GM19193 (cell line): ENCODE measurements around the gene IFT57.
A peak's percentile ranks its signal among the peaks of the same experiment; 100 is the strongest.

Experiments used
- POLR2A ChIP-seq: IDR thresholded peaks from 4 replicates; pipeline ENCODE4 v1.6.1; 2011; ENCODE audit not compliant: insufficient read depth, insufficient read length; ENCODE audit errors: extremely low read depth

The IFT57 gene

DNA sequence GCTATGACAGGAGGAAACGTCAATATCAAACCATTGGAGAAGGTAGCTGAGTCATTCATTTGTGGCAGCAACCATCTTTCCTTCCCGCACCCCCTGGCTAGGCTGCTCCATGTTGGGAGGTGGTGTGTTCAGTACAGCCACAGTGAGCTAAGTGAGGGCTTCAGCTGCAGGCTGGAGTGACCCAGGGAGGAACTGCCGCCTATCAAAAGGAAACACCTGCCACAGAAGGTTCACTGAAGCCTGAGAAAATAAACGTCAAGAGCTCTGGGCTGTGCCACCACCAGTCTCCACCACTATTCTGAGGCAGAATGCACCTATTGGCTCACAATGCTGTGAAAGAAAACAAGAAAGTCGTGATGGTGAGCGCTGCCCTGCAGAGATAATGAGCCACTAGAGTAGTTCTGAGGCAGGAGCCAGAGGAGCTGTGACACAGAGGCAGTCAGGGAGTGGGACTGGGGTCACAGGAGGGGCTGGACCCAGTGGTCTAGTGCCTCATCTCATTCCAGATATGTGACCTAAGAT lies 96.6 kb downstream of the IFT57 start:
- peak; percentile 72 for TF ChIP-seq POLR2A

DNA sequence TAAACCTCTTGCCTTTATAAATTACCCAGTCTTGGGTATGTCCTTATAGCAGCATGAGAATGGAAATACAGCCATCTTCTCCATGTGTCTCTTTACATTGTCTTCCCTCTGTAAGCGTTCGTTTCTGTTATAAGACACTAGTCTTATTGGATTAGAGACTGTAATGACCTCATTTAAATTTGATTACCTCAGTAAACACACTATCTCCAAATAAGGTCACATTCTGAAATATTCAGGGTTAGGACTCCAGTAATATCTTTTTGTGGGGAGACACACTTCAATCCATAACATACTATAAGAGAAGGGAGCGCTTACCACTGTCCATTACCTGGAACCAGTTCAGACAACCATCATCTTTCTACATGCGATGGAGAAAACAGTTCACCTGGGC lies 97.1 kb downstream of the IFT57 start:
- TF ChIP-seq POLR2A: no peak

DNA sequence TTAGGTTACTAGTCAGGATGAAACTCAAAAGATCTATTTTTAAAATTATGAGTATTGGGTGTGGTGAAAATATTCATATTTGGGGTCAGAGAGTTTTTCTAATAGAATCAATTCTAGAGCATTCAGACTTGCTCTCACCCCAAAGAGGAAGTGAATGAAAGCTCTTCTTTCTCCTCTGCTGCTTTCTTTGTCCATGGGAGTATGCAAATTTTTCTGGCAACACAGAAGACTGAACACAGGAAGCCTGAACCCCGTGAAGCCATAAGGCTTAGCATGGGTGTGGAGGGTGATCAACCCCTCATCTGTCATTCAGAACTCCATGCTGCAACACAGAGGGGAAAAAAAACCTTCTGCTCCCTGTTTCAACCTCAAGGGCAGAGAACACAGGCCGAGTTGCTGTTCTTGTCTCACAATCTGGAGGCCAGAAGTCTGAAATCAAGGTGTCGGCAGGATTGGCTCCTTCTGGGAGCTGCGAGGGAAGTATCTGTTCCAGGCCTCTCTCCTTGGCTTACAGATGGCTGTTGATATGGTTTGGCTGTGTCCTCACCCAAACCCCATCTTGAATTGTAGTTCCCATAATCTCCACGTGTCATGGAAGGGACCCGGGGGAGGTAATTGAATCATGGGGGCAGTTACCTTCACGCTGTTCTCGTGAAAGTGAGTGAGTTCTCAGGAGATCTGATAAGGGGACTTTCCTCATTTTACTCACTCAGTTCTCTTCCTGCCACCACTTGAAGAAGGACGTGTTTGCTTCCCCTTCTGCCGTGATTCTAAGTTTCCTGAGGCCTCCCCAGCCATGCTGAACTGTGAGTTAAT lies 97.7 kb downstream of the IFT57 start:
- peak; percentile 31 for TF ChIP-seq POLR2A

DNA sequence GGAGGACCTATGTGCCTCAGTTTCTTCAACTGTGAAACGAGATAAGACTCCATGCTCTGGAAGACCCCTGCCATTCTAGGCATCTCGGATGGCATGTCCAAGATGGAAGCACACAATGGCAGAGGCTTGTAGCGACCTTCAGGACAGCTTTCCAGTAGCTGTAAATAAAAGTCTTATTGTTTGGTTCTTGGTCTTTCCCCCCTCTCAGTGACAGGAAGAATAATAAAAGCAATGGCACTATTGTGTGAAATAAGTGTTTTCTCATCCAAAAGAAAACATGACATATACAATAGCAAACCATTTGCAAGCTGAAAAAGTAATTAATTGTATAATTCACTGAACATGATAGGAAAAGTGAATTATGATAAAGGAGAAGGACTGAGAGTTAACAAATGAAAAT lies 98.9 kb downstream of the IFT57 start:
- TF ChIP-seq POLR2A: no peak

DNA sequence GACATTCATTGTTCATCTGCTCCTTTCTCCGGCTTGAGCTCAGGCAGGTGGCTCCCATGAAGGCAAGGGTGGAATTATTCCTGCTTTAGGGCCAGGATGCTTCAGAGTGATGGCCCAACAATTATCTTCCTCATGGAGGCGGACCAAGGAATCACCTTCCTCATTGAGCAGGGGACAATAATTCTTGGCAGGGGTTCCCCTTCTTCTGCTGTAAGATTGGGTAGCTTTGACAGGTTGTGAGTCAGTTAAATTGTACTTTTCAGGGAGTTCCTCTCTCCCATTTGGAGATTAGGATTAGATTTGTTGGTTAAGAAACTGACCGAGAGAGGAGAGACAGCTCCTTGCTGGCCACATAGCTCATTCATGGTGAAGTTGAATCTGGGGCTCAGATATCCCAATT lies 99.9 kb downstream of the IFT57 start:
- TF ChIP-seq POLR2A: no peak

DNA sequence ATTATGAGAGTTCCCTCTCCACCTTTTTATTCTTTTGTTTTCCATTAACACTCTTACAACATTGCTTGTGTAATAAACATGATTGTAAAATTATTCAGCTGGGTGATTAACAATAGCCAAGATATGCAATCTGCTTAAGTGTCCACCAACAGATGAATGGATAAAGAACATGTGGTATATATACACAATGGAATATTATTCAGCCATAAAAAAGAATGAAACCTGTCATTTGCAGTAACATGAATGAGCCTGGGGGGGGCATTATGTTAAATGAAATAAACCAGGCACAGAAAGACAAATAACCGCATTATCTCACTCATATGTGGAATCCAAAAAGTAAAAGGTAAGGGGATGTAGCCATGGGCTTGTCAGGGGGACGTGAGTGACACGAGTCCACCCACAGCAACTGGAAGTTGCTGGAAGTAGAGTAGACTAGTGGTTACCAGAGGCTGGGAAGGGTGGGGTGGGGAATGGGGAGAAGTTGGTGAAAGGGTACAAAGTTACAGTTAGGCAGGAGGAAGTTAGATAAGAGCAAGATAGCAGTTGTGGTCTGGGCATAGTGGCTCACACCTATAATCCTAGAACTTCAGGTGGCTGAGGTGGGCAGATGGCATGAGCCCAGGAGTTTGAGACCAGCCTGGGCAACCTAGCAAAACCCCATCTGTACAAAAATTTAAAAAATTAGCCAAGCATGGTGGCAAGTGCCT lies 102.7 kb downstream of the IFT57 start:
- no peak for TF ChIP-seq POLR2A

DNA sequence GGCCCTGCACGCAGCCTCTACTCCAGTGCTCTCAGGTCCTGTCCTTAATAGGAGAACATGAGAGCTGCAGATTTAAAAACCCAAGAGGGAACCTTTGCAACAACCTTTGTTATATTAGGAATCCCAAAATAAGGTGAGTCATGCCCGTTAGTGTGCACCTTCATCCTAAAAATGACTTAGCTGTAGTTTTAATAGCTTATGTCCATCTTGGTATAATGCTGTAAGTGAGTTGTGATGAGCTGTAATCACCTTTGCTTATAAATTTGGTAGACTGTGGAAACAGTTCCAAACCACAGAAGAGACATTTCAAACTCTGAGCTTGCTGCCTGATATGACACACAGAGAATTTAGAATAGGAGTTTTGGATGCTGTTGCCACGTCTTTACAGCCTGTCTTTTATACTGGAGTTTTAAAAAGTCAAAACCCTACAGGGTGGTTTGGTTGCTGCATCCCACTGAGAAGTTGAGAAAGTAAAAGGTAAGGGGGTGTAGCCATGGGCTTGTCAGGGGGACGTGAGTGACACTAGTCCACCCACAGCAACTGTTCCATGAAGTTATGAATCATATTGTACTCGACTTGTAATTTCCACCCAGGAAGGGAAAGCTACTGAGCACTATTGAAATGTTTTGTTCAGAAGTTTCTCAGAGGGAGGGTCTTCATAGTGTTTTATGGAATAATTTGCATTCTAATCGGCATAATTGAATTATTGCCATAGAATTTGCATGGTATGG lies 104.0 kb downstream of the IFT57 start:
- TF ChIP-seq POLR2A: no peak

DNA sequence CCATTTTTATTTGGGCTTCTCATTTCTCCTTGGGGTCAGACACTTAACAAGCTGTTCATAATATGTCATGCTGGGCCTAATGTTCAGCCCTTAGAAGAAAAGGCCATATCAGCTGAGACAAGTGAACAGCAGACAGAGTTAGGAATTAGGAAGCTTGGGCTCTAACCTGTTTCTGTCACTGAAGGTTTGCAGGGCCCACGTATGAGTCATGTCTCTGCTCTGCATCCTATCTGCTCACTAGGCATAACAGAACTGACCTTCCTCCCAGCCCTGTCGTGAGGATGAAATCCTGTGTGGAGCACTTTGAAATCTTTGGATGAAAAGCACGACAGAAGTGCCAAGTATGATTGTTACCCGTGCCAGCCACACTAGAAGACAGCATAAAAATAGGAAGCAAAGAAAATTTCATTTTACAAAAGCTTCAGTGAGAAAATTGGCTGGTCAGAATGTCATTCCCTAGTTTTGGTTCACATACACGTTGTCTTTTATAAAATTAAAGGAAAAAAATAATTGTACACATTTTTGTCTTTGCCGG lies 104.9 kb downstream of the IFT57 start:
- TF ChIP-seq POLR2A: no peak

DNA sequence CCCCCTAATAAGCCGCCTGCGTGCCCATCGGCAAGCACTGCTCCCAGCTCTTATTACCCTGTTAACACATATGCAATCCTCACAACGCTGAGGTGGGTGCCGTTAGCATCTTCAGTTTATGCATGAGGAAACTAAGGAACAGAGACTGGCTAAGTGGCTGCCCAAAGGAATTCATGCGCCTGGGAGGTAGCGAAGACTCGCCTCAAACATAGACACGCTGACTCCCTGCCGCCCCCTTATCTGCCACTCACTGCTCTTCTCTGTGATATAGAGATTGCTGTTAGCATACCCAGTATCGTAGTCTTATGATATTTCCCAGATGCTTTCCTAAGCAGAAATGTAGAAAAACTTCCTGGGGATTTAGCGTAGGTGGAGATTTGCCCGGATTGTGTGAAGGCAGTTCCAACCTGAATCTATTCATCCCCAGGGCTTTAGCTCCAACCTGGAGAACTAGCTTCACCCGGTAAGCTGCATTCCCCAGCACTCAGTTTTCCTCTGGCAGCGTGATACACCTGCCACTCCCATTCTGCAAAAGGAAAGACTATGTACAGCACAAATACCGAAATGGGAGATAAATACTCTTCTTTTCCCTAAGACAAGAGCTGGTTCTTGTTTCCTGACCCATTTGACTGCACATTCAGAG lies 107.7 kb downstream of the IFT57 start:
- no peak for TF ChIP-seq POLR2A

DNA sequence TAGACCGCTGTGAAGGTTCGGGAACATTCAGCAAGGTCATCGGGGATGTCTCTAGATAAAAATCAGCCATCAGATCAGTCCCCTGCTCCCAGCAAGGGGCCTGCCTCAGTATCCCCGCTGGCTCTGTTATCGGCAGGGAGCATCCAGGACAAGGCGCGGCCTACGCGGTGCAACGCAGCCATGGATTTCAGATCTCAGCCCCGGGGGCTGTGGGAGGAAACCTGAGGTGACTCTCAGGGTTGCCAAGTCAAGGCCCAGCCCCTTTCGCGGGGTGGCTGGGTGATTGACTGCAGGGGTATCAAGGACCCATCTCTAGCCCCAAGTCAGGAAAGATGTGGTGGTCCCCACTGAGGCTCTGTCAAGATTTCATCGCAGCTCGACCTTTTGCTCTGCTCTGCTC lies 108.2 kb downstream of the IFT57 start:
- no peak for TF ChIP-seq POLR2A

DNA sequence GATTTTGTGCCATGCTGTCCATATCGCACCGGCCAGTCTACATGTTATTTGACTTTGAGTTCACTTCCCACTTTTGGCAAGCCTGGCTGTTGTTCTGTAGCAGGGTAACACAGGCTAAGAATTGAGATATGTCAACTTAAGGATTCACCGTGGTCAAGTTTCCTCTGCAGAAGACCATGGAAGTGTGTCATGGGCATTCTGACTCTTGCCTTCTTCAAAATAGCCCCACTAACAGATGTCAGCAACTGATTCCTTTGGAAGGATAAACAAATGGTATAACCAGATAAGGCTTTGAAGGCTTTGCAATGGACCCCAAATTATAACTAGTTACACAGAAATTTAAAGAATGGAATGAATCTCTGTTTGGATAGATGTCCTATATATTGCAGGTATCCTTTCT lies 111.3 kb downstream of the IFT57 start:
- no peak for TF ChIP-seq POLR2A
